CD4-positive, alpha-beta T cell treated with Interleukin-4 for 1 hour (primary cell): ENCODE measurements around the gene CDYL.
A peak's percentile ranks its signal among the peaks of the same experiment; 100 is the strongest.

Experiments
- DNase-seq, 2 donors: peaks; one replicate each; pipeline ENCODE4 v3.0.0-alpha.2; 2020 to 2022

Gene CDYL

GRCh38 chr6:4774715-4775493 lies 1.3 kb upstream of the CDYL start:
- DNase-seq: peak; percentile 30 to 34

- DNase-seq: peak; percentile 74 to 79
Measured at GRCh38 chr6:4775494-4776130, 592 bp upstream of the CDYL start.

- DNase-seq: peak; percentile 20 to 27
Measured at GRCh38 chr6:4776493-4777393, 539 bp downstream of the CDYL start.

- no peak for DNase-seq
Measured at GRCh38 chr6:4777394-4777935, 1.3 kb downstream of the CDYL start.

GRCh38 chr6:4778086-4778485 lies 1.9 kb downstream of the CDYL start:
- no peak for DNase-seq

GRCh38 chr6:4780360-4780812 lies 4.2 kb downstream of the CDYL start:
- no peak for DNase-seq

- no peak for DNase-seq
Measured at GRCh38 chr6:4781426-4781825, 5.2 kb downstream of the CDYL start.

- DNase-seq: no peak
Measured at GRCh38 chr6:4781967-4782575, 5.9 kb downstream of the CDYL start.

- DNase-seq: no peak
Measured at GRCh38 chr6:4786996-4787395, 10.8 kb downstream of the CDYL start.

GRCh38 chr6:4788482-4788881 lies 12.3 kb downstream of the CDYL start:
- DNase-seq: no peak

GRCh38 chr6:4788953-4789584 lies 12.9 kb downstream of the CDYL start:
- peak in 1 of 2 donors; percentile 34 for DNase-seq

GRCh38 chr6:4790158-4790899 lies 14.1 kb downstream of the CDYL start:
- DNase-seq: no peak

- no peak for DNase-seq
Measured at GRCh38 chr6:4794140-4794707, 18.0 kb downstream of the CDYL start.

- DNase-seq: no peak
Measured at GRCh38 chr6:4797587-4797986, 21.4 kb downstream of the CDYL start.

GRCh38 chr6:4799912-4800311 lies 23.7 kb downstream of the CDYL start:
- DNase-seq: no peak

GRCh38 chr6:4800662-4801061 lies 24.5 kb downstream of the CDYL start:
- DNase-seq: no peak

- DNase-seq: no peak
Measured at GRCh38 chr6:4801491-4802110, 25.4 kb downstream of the CDYL start.

GRCh38 chr6:4802312-4802935 lies 26.2 kb downstream of the CDYL start:
- no peak for DNase-seq

GRCh38 chr6:4803343-4803744 lies 27.1 kb downstream of the CDYL start:
- DNase-seq: no peak

- DNase-seq: no peak
Measured at GRCh38 chr6:4804095-4804494, 27.9 kb downstream of the CDYL start.
